ENCODE results near the gene SLC25A47. TPM values are rescaled to one million over a fixed set of nuclear protein-coding genes. Genes with fewer than 3 reads are reported as not detected.

The SLC25A47 gene
- total RNA-seq, 2 donors from 2014 or later = not detected

DNA sequence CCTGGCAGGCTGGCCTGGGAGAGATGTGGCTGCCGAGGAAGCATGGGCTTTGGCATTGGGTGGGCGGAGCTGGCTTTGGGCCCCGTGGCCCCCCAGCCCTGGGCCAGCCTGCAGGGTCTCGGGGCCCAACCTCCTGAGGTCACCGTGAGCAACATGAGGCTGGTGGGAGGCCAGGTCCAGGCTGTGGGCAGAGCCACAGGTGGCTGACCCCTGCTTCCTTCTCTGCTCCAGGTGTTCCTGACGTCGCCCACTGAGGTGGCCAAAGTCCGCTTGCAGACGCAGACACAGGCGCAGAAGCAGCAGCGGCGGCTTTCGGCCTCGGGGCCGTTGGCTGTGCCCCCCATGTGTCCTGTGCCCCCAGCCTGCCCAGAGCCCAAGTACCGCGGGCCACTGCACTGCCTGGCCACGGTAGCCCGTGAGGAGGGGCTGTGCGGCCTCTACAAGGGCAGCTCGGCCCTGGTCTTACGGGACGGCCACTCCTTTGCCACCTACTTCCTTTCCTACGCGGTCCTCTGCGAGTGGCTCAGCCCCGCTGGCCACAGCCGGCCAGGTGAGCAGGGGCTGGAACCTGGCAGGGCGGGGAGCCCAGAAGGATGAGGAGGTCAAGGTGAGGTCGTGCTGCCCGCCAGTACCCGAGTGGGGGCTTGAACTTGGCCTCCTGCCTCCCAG is 5.5 kb downstream of the SLC25A47 start:
- no peaks in the 10 kb centered on the region for H3K9me3 Mint-ChIP-seq
- peak overlapping the region in 1 of 2 donors; percentile 18 for H3K4me3 Mint-ChIP-seq
- H3K27me3 Mint-ChIP-seq (ENCODE audit: low read depth) = no peaks in the 10 kb centered on the region
- ATAC-seq (replicated peaks in 1 of 2) = peak; percentile 0 to 1
- H3K27ac Mint-ChIP-seq = peak overlapping the region; percentile 76
- H3K4me1 Mint-ChIP-seq (ENCODE audit: low read depth) = no peaks in the 10 kb centered on the region
- DNase-seq = no peak
- H3K36me3 Mint-ChIP-seq (ENCODE audit: insufficient read depth in 2 of 2) = peaks cover 0 to 2% of the 10 kb centered on the region in 2 donors

DNA sequence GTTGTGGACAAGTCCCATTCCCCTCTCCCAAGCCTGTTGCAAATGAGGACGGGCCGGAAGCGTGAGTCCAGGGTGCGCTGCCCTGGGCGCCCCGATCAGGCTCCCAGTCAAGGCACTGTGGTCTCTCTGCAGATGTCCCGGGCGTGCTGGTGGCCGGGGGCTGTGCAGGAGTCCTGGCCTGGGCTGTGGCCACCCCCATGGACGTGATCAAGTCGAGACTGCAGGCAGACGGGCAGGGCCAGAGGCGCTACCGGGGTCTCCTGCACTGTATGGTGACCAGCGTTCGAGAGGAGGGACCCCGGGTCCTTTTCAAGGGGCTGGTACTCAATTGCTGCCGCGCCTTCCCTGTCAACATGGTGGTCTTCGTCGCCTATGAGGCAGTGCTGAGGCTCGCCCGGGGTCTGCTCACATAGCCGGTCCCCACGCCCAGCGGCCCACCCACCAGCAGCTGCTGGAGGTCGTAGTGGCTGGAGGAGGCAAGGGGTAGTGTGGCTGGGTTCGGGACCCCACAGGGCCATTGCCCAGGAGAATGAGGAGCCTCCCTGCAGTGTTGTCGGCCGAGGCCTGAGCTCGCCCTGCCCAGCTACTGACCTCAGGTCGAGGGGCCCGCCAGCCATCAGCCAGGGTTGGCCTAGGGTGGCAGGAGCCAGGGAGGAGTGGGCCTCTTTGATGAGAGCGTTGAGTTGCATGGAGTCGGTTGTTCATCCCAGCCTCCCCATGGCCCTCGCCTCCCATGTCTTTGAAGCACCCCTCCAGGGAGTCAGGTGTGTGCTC is 6.3 kb downstream of the SLC25A47 start:
- Mint-ChIP-seq H3K9me3 (no peaks in the 10 kb centered on the region), H3K27me3 (ENCODE audit: low read depth) (no peaks in the 10 kb centered on the region), H3K4me3 (no peak overlapping the region), H3K36me3 (ENCODE audit: insufficient read depth in 2 of 2) (peaks cover 2 to 5% of the 10 kb centered on the region in 2 donors), H3K27ac (peak overlapping the region; percentile 76), H3K4me1 (ENCODE audit: low read depth) (no peaks in the 10 kb centered on the region)
- DNase-seq = peak in 1 of 2 donors; percentile 29
- ATAC-seq (replicated peaks in 1 of 2) = peak; percentile 2 to 4

DNA sequence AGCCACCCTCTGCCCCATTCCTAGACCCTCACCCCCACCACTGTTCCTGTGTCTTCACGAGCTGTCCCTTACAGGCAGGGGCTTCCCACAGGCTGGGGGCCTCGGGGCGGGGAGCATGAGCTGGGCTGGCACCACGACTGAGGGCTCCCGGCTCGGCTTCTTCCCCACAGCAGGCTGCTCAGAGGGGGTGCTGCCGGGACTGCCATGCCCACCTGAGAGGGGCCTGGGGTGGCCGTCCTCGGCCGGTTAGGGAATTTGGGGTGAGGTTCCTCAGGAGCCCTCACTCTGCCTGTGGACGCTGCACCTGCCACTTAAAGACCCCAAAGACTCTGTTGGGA is 6.8 kb downstream of the SLC25A47 start:
- Mint-ChIP-seq H3K36me3 (ENCODE audit: insufficient read depth in 2 of 2) (peaks cover 2 to 6% of the 10 kb centered on the region in 2 donors), H3K4me3 (no peak overlapping the region), H3K27me3 (ENCODE audit: low read depth) (no peaks in the 10 kb centered on the region), H3K9me3 (no peaks in the 10 kb centered on the region), H3K4me1 (ENCODE audit: low read depth) (no peaks in the 10 kb centered on the region), H3K27ac (no peak overlapping the region)
- ATAC-seq (replicated peaks in 1 of 2) (peak; percentile 2 to 8), DNase-seq (no peak)

DNA sequence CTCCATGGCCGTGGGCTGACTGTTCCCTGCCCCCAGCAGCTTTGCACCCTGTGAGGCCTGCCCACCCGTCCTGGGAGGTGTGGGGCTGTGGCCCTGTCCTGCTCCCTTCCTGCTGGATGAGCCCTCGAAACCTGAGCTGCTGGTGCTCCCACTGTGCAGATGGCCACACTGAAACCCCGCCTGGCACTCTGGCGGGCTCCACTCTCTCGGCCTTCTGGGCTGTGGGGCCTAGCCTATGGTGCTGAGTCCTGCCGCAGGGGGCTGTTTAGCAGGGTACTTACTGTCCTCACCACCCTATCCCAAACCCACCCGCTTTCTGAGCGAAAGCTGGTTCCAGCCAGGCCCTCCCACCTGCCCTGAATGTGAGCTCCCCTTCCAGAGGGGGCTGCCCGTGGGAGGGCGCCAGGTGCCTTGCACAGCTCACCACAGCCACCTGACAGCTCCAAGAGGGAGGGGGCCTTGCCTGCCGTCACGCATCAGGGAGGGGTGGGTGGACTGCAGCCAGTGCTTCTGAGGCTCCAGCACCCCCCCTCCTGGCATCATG is 7.3 kb downstream of the SLC25A47 start:
- Mint-ChIP-seq H3K27ac (peak overlapping the region; percentile 46), H3K36me3 (ENCODE audit: insufficient read depth in 2 of 2) (peaks cover 2 to 6% of the 10 kb centered on the region in 2 donors), H3K9me3 (no peaks in the 10 kb centered on the region), H3K4me3 (no peak overlapping the region), H3K27me3 (ENCODE audit: low read depth) (no peaks in the 10 kb centered on the region), H3K4me1 (ENCODE audit: low read depth) (no peaks in the 10 kb centered on the region)
- peak; percentile 5 to 12 for ATAC-seq (replicated peaks in 1 of 2)
- DNase-seq = peak in 1 of 2 donors; percentile 31

DNA sequence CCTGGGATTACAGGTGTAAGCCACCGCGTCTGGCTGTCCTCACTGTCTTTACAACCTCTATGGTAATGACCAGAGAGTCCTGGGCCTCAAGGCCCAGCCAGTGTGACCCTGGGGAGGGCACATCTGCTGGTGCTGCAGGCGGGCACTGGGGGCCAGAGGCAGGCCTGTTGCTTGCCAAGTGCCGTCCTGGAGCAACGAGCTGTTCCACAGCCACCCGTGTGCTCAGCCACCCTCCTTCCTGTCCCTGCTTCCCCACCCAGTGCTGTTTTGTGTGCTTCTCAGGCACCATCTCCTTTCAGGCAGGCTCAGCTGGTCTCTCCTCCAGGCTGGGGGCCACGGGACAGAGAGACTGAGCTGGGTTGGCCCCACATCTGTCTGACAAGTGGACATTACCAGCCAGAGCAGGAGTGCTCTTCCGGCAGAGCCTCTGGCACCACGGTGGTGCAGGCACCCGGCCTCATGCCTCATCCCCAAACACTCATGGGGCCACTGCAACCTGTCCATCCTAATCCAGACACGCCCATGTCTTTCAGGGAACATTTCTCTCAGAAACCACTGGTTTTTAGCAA is 9.0 kb downstream of the SLC25A47 start:
- peaks cover 11 to 21% of the 10 kb centered on the region in 2 donors for H3K36me3 Mint-ChIP-seq (ENCODE audit: insufficient read depth in 2 of 2)
- H3K9me3 Mint-ChIP-seq = no peaks in the 10 kb centered on the region
- H3K27ac Mint-ChIP-seq = peak overlapping the region; percentile 87
- DNase-seq (no peak), ATAC-seq (replicated peaks in 1 of 2) (peak in 1 of 2 donors; percentile 1)
- H3K4me1 Mint-ChIP-seq (ENCODE audit: low read depth) = peaks cover 10% of the 10 kb centered on the region
- no peaks in the 10 kb centered on the region for H3K27me3 Mint-ChIP-seq (ENCODE audit: low read depth)
- H3K4me3 Mint-ChIP-seq = no peak overlapping the region

DNA sequence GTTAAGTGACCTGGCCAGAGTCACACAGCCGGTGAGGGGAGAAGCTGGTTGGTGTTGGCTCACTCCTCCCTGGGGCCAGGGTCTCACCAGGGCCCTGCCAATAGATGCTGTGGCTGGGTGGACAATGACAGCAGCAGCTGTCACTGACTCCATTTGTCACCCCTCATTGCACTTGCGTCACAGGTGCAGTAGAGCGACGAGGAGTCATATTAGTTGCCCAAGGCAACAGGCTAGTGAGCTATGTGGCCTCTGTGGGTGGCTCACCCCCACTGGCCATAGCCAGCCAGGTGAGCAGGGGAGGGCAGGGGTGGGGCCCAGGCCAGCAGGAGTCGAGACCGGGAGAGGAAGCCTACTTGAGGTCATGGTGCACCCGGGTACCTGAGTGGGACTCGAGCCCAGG is 9.7 kb downstream of the SLC25A47 start:
- no peaks in the 10 kb centered on the region for H3K9me3 Mint-ChIP-seq
- H3K27me3 Mint-ChIP-seq (ENCODE audit: low read depth) = no peaks in the 10 kb centered on the region
- peaks cover 15 to 23% of the 10 kb centered on the region in 2 donors for H3K36me3 Mint-ChIP-seq (ENCODE audit: insufficient read depth in 2 of 2)
- DNase-seq = no peak
- no peak overlapping the region for H3K4me3 Mint-ChIP-seq
- H3K27ac Mint-ChIP-seq = no peak overlapping the region
- peaks cover 13% of the 10 kb centered on the region for H3K4me1 Mint-ChIP-seq (ENCODE audit: low read depth)
- peak in 1 of 2 donors; percentile 1 for ATAC-seq (replicated peaks in 1 of 2)

DNA sequence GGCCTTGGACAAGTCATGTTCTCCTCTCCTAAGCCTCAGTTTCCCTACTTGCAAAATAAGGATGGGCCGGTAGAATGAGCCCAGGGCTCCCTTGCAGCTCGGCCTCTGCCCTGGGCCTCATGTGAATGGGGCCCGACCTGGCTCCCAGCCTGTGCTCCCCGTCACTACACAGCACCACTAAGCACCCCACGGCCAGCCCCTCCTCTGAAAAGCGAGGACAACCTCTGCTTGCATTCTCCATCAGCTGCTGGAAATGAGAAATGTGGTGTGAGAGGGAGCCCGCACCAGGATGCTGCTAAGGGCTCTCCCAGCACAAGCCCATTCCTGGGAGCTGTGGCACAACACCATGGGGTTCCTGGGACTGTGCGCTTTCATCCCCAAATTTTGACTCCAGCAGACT is 10.2 kb downstream of the SLC25A47 start:
- H3K9me3 Mint-ChIP-seq = no peaks in the 10 kb centered on the region
- H3K27me3 Mint-ChIP-seq (ENCODE audit: low read depth) = no peaks in the 10 kb centered on the region
- H3K36me3 Mint-ChIP-seq (ENCODE audit: insufficient read depth in 2 of 2) = peaks cover 17 to 23% of the 10 kb centered on the region in 2 donors
- peak overlapping the region; percentile 60 for H3K27ac Mint-ChIP-seq
- ATAC-seq (replicated peaks in 1 of 2) (peak in 1 of 2 donors; percentile 1), DNase-seq (no peak)
- H3K4me3 Mint-ChIP-seq = no peak overlapping the region
- H3K4me1 Mint-ChIP-seq (ENCODE audit: low read depth) = peaks cover 13% of the 10 kb centered on the region

DNA sequence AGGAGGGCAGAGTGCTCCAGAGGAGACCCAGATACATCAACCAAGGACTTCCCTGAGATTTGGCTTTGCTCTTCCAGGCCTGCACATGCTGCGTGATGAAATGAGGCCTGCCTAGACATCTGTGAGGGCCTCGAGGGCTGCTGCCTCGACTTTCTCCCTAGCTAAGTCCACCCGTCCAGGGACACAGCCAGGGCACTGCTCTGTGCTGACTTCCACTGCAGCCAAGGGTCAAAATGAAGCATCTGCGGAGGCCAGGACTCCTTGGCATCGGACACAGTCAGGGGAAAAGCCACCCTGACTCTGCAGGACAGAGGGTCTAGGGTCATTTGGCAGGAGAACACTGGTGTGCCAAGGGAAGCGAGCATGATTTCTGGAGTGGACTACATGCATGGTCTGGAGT is 10.7 kb downstream of the SLC25A47 start:
- peaks cover 17 to 23% of the 10 kb centered on the region in 2 donors for H3K36me3 Mint-ChIP-seq (ENCODE audit: insufficient read depth in 2 of 2)

DNA sequence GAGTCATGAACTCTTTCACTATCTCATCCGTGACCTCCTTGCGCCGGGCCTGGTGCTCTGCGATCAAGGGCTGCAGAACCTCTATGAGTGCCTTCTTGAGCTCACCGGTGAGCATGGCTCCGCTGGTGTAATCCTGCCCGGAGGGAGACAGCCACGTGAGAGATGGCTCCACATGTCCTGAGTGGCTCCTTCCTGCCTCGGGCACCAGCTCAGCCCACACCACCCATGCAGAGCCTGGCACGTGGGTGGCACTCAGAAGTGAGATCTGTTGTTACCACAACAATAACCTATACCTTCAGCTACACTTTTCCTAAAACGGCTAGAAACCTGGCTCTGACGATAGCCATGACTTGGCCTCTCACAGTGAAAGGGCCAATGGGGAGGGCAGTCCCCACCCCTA is 11.8 kb downstream of the SLC25A47 start:
- ATAC-seq (replicated peaks in 1 of 2) (no peak), DNase-seq (no peak)
- Mint-ChIP-seq H3K36me3 (ENCODE audit: insufficient read depth in 2 of 2) (peaks cover 21 to 31% of the 10 kb centered on the region in 2 donors), H3K4me1 (ENCODE audit: low read depth) (peaks cover 16% of the 10 kb centered on the region), H3K4me3 (no peak overlapping the region), H3K27ac (no peak overlapping the region), H3K27me3 (ENCODE audit: low read depth) (no peaks in the 10 kb centered on the region), H3K9me3 (no peaks in the 10 kb centered on the region)

More for the DNA sequence above, 10.7 kb downstream of the SLC25A47 start:
- no peaks in the 10 kb centered on the region for H3K9me3 Mint-ChIP-seq
- H3K27ac Mint-ChIP-seq = peak overlapping the region; percentile 80
- peaks cover 13% of the 10 kb centered on the region for H3K4me1 Mint-ChIP-seq (ENCODE audit: low read depth)
- ATAC-seq (replicated peaks in 1 of 2) = no peak
- DNase-seq = no peak
- no peaks in the 10 kb centered on the region for H3K27me3 Mint-ChIP-seq (ENCODE audit: low read depth)
- H3K4me3 Mint-ChIP-seq = no peak overlapping the region

DNA sequence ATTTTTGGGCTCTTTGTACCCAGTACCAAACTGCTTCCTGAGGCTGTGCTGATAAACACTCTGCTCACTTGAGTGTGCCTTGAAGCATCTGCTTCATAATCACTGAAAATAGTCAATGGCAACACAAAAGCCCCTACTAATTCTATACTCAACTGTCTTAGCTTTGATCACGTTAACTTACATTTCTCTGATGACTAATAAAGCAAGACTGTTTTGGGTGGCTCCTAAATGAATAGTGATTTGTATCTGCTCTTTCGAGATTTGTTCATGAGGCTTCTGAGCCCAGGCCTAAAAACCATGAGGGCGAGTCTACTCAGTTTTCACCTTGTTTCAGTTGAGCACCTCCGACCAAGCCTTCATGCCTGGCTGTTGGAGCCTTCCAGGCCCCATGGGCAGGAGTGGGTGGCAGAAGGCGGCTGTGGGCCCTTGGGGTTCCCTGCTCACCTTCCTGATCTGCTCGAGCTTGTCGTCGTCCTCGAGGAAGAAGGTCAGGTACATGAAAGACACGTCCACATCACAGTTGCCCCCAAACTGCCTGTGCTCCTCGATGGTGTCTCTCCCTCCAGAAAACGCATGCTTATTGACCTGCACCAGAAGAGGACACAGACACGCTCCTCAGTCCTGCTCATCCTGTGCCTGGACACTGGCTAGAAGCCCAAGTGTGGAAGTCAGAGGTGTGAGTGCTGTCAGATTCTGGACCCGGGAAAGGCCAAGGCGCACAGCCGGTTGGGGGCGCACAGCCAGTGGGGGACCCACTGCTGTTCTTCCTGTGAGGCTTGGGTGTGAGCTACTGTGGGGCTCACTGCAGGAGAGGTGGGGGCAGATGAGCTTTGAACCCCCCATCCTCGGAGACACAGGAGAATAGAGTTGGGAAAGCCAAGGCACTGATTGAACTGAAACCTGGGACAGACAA is 13.7 kb downstream of the SLC25A47 start:
- DNase-seq (no peak), ATAC-seq (replicated peaks in 1 of 2) (peak; percentile 37 to 42)

DNA sequence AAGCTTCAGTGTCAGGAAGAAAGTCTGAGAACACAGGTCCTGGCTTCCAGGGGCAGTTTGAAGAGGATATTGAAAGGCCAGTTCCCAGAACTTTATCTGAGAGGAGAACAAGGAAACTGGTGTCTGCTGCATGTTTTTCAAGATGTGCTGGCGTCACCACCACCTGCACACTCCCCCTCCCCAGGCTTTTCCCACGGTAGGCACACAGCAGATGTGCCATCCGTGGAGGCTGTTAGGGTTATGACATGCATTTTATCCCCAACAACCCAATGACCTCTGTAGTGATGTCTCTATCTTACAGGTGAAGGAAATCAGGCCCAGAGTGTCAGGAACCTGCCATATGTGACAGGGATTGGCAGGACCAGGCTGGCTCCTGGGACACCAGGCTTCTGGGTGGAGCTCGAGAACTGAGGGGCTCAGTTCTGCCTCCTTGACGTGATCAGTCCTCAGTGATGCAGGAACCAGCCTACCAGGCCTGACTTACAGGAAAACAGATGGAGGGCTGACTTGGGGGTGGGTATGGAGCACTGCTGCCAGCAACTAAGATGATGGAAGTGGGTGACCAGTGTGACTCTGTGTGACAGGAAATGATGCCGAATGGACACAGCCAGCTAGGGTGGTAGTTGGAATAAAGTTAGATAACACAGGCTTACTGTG is 16.8 kb downstream of the SLC25A47 start:
- H3K27me3 Mint-ChIP-seq (ENCODE audit: low read depth) = no peaks in the 10 kb centered on the region
- peaks cover 38 to 61% of the 10 kb centered on the region in 2 donors for H3K36me3 Mint-ChIP-seq (ENCODE audit: insufficient read depth in 2 of 2)
- peak overlapping the region; percentile 94 for H3K27ac Mint-ChIP-seq
- H3K4me1 Mint-ChIP-seq (ENCODE audit: low read depth) = peaks cover 58% of the 10 kb centered on the region
- no peaks in the 10 kb centered on the region for H3K9me3 Mint-ChIP-seq
- ATAC-seq (replicated peaks in 1 of 2) = no peak
- DNase-seq = no peak
- H3K4me3 Mint-ChIP-seq = peak overlapping the region in 1 of 2 donors; percentile 18

More for the DNA sequence above, 13.7 kb downstream of the SLC25A47 start:
- peaks cover 36% of the 10 kb centered on the region for H3K4me1 Mint-ChIP-seq (ENCODE audit: low read depth)
- no peaks in the 10 kb centered on the region for H3K27me3 Mint-ChIP-seq (ENCODE audit: low read depth)
- H3K9me3 Mint-ChIP-seq = no peaks in the 10 kb centered on the region
- H3K27ac Mint-ChIP-seq = peak overlapping the region; percentile 93
- H3K4me3 Mint-ChIP-seq = peak overlapping the region in 1 of 2 donors; percentile 54
- H3K36me3 Mint-ChIP-seq (ENCODE audit: insufficient read depth in 2 of 2) = peaks cover 36 to 45% of the 10 kb centered on the region in 2 donors

DNA sequence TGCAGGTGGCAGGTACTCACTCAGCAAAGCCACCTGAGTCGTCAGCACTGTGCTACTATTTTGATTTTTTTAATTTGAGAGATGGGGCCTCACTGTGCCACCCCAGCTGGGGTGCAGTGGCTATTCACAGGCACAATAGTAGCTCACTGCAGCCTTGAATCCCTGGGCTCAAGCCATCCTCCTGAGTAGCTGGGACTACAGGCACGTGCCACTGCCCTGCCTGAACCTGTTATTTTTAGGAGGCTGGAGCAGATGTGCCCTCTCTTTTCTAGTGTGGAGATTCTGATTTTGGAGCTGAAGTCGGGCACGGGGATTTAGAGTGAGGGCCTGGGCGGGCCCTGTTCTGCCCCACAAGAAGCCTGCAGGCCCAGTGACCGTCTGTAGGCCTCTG is 17.3 kb downstream of the SLC25A47 start:
- ATAC-seq (replicated peaks in 1 of 2) (no peak), DNase-seq (no peak)
- peaks cover 38 to 61% of the 10 kb centered on the region in 2 donors for H3K36me3 Mint-ChIP-seq (ENCODE audit: insufficient read depth in 2 of 2)

More for the DNA sequence above, 17.3 kb downstream of the SLC25A47 start:
- no peaks in the 10 kb centered on the region for H3K27me3 Mint-ChIP-seq (ENCODE audit: low read depth)
- peak overlapping the region; percentile 0 to 18 for H3K4me3 Mint-ChIP-seq
- H3K9me3 Mint-ChIP-seq = no peaks in the 10 kb centered on the region
- peak overlapping the region; percentile 94 for H3K27ac Mint-ChIP-seq
- H3K4me1 Mint-ChIP-seq (ENCODE audit: low read depth) = peaks cover 58% of the 10 kb centered on the region
